ENCODE measurements around the gene LRRC31. TPM values are rescaled to one million over a fixed set of nuclear protein-coding genes. Genes with fewer than 3 reads are reported as not detected.

Gene LRRC31
- total RNA-seq, 4 donors from 2014 or later: not detected

DNA sequence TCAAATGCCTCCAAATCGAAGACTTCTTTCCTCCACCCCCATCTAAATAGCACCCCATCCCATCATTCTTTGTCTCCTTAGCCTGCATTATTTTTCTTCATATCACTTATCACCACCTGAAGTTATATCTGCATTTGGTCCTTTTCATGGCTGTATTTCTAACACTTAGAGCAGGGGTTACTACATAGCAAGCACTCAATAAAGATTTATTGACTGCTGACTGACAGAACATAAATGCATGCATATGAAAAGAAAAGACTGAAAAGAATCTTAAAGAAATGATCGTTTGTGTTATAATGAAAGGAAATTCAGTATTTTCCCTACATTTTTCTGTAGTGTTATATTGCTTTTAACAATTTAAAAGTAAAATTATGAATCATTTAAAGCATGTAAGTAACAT is 1.4 kb downstream of the LRRC31 start:
- no peaks in the 10 kb centered on the region for H3K36me3 ChIP-seq

DNA sequence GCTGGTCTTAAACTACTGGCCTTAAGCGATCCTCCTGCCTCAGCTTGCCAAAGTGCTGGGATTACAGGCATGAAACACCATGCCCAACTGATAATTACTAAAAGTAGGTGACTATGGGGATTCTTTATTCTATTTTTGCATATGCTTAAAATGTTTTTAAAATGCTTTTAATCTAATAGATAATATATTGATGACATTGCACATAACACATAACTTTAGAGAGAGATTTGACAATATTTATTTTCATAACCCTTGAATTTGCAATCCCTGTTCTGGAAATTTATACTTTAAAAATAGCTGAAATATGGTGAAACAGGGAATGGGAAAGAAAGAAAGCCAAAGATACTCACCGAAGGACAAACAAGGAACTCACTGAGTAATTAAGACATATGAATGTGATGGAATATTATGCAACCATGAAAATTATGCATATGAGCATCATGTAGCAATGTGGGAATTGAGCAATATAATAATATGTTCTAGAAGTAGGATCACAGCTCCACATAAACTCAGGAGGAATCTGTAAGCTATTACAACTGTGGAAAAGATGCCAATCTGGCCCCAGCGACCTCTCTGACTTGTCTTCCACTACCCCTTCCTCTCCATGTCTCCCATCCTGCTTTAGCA is 2.0 kb downstream of the LRRC31 start:
- no peak for TF ChIP-seq POLR2A (IDR thresholded peaks at IDR 0.05; ENCODE audit: low read depth)
- no peak for TF ChIP-seq EP300 (IDR thresholded peaks at IDR 0.05)
- TF ChIP-seq POLR2AphosphoS5 (IDR thresholded peaks at IDR 0.05): no peak
- no peak for TF ChIP-seq CTCF (IDR thresholded peaks at IDR 0.05)
- Histone ChIP-seq H3K4me3 (no peak overlapping the region), H3K36me3 (no peaks in the 10 kb centered on the region), H3K9me3 (no peaks in the 10 kb centered on the region), H3K27me3 (no peaks in the 10 kb centered on the region), H3K27ac (replicated peaks in 1 of 4) (no peak overlapping the region), H3K4me1 (peaks cover 0 to 5% (median 4%) of the 10 kb centered on the region in 4 donors)
- DNase-seq (ENCODE audit: extremely low spot score): no peak
- intact Hi-C loops (cut with DNase I): no loop called here
- 89% methylated on average over 3 of the region's 3 CpGs for WGBS

More for the DNA sequence above, 1.4 kb downstream of the LRRC31 start:
- TF ChIP-seq CTCF (IDR thresholded peaks at IDR 0.05): no peak
- TF ChIP-seq POLR2AphosphoS5 (IDR thresholded peaks at IDR 0.05): no peak
- no peak for TF ChIP-seq POLR2A (IDR thresholded peaks at IDR 0.05; ENCODE audit: low read depth)
- TF ChIP-seq EP300 (IDR thresholded peaks at IDR 0.05): no peak
- Histone ChIP-seq H3K4me3 (no peak overlapping the region), H3K4me1 (peaks cover 0 to 4% (median 4%) of the 10 kb centered on the region in 4 donors), H3K9me3 (no peaks in the 10 kb centered on the region), H3K27me3 (no peaks in the 10 kb centered on the region), H3K27ac (replicated peaks in 1 of 4) (no peak overlapping the region)
- DNase-seq (ENCODE audit: extremely low spot score): no peak
- WGBS: 83% methylated on average over 2 of the region's 2 CpGs
- intact Hi-C loops (cut with DNase I): no loop called here

- Histone ChIP-seq H3K27ac (replicated peaks in 1 of 4) (no peak overlapping the region), H3K27me3 (no peaks in the 10 kb centered on the region), H3K36me3 (no peaks in the 10 kb centered on the region), H3K4me1 (peaks cover 0 to 5% (median 4%) of the 10 kb centered on the region in 4 donors), H3K4me3 (no peak overlapping the region), H3K9me3 (no peaks in the 10 kb centered on the region)
- TF ChIP-seq POLR2AphosphoS5 (IDR thresholded peaks at IDR 0.05): no peak
- TF ChIP-seq CTCF (IDR thresholded peaks at IDR 0.05): no peak
- TF ChIP-seq EP300 (IDR thresholded peaks at IDR 0.05): no peak
- TF ChIP-seq POLR2A (IDR thresholded peaks at IDR 0.05; ENCODE audit: low read depth): no peak
- intact Hi-C loops (cut with DNase I): no loop called here
- DNase-seq (ENCODE audit: extremely low spot score): no peak
- 78% methylated on average over 12 of the region's 12 CpGs for WGBS
Measured at GRCh38 chr3:169865176-169865767, 4.5 kb downstream of the LRRC31 start.

DNA sequence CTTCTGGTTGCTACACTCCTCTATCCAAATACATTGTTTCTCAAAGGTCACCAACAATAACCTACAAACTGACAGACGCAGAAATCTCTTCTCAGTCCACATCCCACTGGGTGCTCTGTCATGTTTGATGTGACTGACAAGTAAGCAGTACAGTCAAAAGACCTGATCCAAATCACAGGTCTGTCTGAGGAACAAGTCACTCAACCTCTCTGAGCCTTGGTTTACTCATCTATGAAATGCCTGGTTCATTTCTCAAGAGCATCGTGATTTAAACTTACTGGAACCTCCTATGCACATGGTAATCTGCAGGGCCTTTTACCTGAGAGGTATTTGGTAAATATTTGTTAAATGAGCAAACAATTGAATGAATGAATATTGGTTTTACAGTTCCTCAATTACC is 5.5 kb downstream of the LRRC31 start:
- no peak for DNase-seq (ENCODE audit: extremely low spot score)
- H3K4me3 ChIP-seq: no peak overlapping the region
- TF ChIP-seq EP300 (IDR thresholded peaks at IDR 0.05): no peak
- TF ChIP-seq CTCF (IDR thresholded peaks at IDR 0.05): no peak
- TF ChIP-seq POLR2A (IDR thresholded peaks at IDR 0.05; ENCODE audit: low read depth): no peak
- H3K4me1 ChIP-seq: peaks cover 0 to 5% (median 4%) of the 10 kb centered on the region in 4 donors
- 93% methylated on average over 2 of the region's 2 CpGs for WGBS
- H3K27me3 ChIP-seq: no peaks in the 10 kb centered on the region
- H3K36me3 ChIP-seq: no peaks in the 10 kb centered on the region
- H3K9me3 ChIP-seq: no peaks in the 10 kb centered on the region
- H3K27ac ChIP-seq (replicated peaks in 1 of 4): no peak overlapping the region
- intact Hi-C loops (cut with DNase I): no loop called here

Measured in esophagus muscularis mucosa (tissue), 4 donors.